Measurements from ENCODE around the gene MMEL1.
"Not testable (repeated sequence)": the region's sequence is repeated elsewhere in the genome, so short reads cannot be mapped to it uniquely, and the experiment has no call there.

MMEL1 gene

GRCh38 chr1:2628191-2628932 lies 4.5 kb downstream of the MMEL1 start:
- DNase-seq (ENCODE audit: low read depth) = no peak

DNA sequence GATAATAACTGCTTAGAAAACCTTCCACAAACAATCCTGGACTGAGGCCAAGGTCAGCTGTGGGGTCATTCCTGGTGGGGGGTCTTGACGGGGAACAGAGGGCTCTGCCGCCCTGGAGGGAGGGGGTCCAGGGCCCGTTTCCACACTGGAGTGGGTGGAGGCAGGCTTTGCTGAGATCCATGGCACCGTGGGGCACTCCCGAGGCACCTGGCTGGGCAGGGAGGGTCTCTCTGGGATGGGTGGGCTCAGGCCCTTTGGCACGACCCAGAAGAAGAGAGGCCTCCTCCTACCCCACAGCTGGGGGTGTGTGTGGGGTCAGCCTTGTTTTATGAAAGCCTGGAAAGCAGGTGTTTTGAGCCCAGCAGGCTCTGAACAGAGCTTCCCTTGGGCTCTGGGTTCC lies 5.1 kb downstream of the MMEL1 start:
- DNase-seq (ENCODE audit: low read depth) = no peak

GRCh38 chr1:2625748-2626147 lies 7.1 kb downstream of the MMEL1 start:
- DNase-seq (ENCODE audit: low read depth) = not testable (repeated sequence)

GRCh38 chr1:2625311-2625710 lies 7.5 kb downstream of the MMEL1 start:
- no peak for DNase-seq (ENCODE audit: low read depth)

- DNase-seq (ENCODE audit: low read depth) = no peak
Observed at GRCh38 chr1:2624735-2625300, 8.0 kb downstream of the MMEL1 start.

GRCh38 chr1:2623571-2624337 lies 9.1 kb downstream of the MMEL1 start:
- no peak for DNase-seq (ENCODE audit: low read depth)

DNA sequence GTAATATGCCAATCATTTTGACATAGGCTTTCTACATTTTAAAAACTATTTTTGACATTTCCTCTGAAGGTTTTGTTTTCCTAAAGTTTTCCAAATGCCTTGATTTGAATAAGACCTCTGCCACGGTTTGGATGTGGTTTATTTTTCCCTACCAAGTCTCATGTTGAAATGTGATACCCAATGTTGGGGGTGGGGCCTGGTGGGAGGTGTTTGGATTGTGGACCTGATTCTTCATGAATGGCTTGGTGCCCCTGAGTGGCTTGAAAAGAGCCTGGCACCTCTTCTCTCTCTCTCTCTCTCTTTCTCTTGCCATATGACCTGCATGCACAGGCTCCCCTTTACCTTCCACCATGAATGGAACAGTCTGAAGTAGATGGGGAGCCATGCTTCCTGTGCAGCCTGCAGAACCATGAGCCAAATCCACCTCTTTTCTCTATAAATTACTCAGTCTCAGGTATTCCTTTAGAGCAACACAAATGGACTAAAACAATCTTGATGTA lies 14.8 kb downstream of the MMEL1 start:
- no peak for DNase-seq (ENCODE audit: low read depth)

DNA sequence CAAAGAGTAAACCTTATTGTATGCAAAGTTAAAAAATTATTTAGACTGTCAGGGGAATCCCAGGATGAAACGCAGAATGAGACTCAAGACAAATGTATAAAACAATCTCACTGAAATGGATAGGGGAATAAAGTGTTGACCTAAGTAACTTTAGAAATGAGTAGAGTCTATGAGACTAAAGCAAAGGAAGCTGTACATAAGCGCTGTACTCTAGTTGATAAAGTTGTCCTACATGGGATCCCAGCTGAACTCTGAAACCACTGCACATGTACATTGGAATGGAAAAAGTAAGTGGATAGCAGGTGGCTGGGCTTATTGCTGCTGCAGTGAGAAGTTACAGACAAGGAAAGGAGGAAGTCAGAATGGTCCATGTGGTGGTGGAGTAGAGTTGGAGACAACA lies 18.7 kb downstream of the MMEL1 start:
- no peak for DNase-seq (ENCODE audit: low read depth)

- DNase-seq (ENCODE audit: low read depth) = no peak
Observed at GRCh38 chr1:2612591-2613365, 20.0 kb downstream of the MMEL1 start.

DNA sequence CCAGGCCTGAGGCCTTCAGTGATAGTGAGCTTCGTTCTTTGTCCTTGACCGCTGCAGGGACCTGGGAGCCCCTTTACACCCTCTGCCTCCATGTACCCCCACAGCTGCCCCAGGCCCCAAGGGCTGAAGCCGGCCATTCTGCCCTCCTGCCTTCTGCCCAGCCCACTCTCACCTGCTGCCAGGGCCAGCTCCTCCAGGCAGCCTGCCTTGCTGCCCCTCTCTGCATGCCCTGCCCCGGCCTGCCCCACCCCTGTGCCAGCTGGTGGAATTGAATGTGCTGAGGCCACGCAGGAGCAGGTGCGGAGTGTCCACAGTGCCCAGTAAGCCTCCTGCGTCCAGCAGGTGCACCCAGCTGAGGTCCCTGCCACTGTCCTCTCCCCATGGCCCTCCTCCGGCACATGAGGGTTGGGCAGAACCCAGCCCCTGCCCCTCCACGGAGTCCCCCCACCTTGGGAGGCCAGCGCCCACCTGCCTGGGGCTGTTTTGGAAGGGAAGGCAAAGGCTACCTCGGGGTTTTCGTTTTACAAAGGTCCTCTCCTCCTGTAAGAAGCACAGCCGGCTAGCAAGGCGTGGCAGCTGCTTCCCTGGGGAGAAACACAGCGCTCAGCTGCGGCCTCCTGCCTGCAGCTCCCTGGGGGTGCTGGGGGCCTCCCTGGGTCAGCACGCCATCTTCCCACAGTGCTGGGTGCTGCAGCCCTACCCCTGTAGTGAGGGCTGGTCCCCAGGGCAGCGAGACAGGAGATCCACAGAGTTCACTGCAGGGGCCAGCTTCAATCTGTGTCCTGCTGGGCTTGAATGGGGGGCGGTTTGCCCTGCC lies 21.0 kb downstream of the MMEL1 start:
- no peak for DNase-seq (ENCODE audit: low read depth)

- no peak for DNase-seq (ENCODE audit: low read depth)
Observed at GRCh38 chr1:2611031-2611501, 21.8 kb downstream of the MMEL1 start.

DNA sequence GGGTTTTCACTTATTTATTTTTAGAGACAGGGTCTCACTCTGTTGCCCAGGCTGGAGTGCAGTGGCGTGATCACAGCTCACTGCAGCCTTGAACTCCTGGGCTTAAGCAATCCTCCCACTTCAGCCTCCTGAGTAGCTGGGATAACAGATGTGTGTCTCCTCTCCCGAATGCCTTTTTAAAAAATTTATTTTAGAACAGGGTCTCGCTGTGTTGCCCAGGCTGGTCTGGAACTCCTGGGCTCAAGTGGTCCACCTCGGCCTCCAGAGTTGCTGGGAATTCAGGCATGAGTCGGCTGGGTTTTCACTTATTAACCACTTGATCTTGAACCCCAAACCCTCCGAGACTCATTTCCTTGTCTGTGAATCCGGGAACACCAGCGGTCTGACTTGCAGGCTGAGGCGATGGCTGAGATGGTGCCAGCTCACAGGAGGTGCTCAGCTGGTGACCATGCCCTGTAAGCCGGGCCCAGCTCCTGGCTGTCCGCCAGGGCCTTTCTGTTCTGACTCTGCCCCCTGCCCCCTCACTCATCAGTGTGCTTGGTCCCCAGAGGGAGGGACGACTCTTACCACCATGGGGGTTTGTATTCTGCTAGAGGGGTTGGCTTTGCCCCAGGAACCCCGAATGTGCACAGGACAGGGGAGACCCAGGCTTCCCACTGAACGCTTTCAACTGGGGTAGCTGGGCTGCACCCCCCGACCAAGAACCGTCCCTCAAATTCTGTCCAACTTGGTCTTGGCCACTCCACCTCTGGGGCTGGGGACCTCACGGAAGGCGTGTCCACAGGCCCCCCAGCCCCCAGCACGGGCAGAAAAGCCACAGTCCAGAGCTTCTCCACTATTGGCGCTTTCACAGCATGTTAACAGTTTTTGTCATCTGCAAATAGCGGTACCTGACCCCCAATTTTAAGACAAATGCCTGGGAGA lies 22.5 kb downstream of the MMEL1 start:
- DNase-seq (ENCODE audit: low read depth) = no peak

GRCh38 chr1:2609319-2610035 lies 23.3 kb downstream of the MMEL1 start:
- DNase-seq (ENCODE audit: low read depth) = no peak

- DNase-seq (ENCODE audit: low read depth) = no peak
Observed at GRCh38 chr1:2607641-2608091, 25.1 kb downstream of the MMEL1 start.

- no peak for DNase-seq (ENCODE audit: low read depth)
Observed at GRCh38 chr1:2606881-2607621, 25.8 kb downstream of the MMEL1 start.

- no peak for DNase-seq (ENCODE audit: low read depth)
Observed at GRCh38 chr1:2606396-2606880, 26.4 kb downstream of the MMEL1 start.

DNA sequence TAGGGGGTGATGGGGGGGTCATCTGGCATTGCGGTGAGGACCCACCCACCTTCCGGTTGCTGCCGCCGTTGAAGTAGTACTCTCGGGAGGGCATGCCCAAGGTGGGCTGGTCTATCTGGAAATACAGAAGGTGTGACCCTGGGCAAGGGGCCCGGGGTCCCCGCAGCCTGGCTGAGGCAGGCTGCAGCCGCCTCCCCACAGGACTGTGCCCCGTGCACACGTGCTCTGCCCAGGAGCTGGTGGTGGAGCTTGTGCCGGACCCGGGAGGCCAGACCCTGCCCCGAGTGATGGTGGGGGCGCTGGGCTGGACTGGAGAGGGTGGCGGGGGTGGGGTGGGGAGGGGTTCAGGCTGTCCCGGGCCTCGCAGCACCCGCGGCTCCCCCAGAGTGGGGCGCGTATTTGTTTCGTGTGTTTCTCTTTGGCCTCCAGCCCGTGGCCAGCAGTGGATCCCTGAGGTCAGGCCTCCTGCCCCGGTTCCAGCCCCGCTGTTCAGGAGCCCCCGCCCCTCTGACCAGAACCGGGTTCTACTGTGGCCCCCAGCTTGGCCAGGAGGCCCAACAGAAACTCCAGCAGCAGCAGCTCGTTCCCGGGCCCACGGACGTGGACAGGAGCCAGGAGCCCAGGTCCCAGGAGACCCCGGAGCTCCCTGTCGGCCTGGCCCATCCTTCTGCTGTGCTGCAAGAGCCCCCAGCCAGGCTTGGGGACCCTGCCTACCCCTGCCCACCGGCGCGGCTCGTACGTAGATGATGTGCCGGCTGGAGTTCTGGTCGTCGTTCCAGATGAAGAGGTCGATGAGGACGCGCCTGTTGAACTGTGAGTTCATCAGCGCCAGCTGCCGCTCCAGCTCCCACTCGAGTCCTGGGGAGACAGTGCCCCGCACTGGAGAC lies 27.1 kb downstream of the MMEL1 start:
- no peak for DNase-seq (ENCODE audit: low read depth)

All from stimulated activated CD8-positive, alpha-beta memory T cell treated with anti-CD3 and anti-CD28 coated beads, Interleukin-12 subunit alpha, Interleukin-12 subunit beta, amount 100 ng/mL, for 1 hour (primary cell).